Measurements from ENCODE around the gene HTR3B. TPM values are rescaled to one million over a fixed set of nuclear protein-coding genes. Genes with fewer than 3 reads are reported as not detected.

The HTR3B gene
- total RNA-seq, 1 donor from 2014 or later: not detected

GRCh38 chr11:113994077-113994954 lies 89.7 kb downstream of the HTR3B start:
- intact Hi-C loops (cut with DNase I): no loop called here
- H3K4me1 ChIP-seq: no peaks in the 10 kb centered on the region
- no peak overlapping the region for H3K4me3 ChIP-seq
- no peak overlapping the region for H3K27ac ChIP-seq
- ATAC-seq (peak; percentile 48), DNase-seq (no peak)
- H3K9me3 ChIP-seq: no peaks in the 10 kb centered on the region
- TF ChIP-seq CTCF (IDR thresholded peaks at IDR 0.05): peak; percentile 71
- H3K36me3 ChIP-seq: no peaks in the 10 kb centered on the region
- H3K27me3 ChIP-seq: peaks cover 11% of the 10 kb centered on the region

Other genes starting within 250 kb of the HTR3B start
- gene TMPRSS5, start 198.5 kb upstream of the HTR3B start, total RNA-seq: 0.69 TPM
- gene ZW10, start 131.1 kb upstream of the HTR3B start, total RNA-seq: 11.5 TPM
- gene CLDN25, start 125.0 kb upstream of the HTR3B start, total RNA-seq: not detected
- 28.9 TPM for gene USP28, start 29.2 kb upstream of the HTR3B start, total RNA-seq
- not detected for gene HTR3A, start 70.3 kb downstream of the HTR3B start, total RNA-seq
- gene ZBTB16, start 154.9 kb downstream of the HTR3B start, total RNA-seq: 221 TPM